Measurements from ENCODE around the gene KRT8.

The KRT8 gene

GRCh38 chr12:52847335-52848102, 57.4 kb downstream of the KRT8 start:
- no peak for DNase-seq (ENCODE audit: low read depth)
